ENCODE measurements around the gene CGREF1.

The CGREF1 gene

DNA sequence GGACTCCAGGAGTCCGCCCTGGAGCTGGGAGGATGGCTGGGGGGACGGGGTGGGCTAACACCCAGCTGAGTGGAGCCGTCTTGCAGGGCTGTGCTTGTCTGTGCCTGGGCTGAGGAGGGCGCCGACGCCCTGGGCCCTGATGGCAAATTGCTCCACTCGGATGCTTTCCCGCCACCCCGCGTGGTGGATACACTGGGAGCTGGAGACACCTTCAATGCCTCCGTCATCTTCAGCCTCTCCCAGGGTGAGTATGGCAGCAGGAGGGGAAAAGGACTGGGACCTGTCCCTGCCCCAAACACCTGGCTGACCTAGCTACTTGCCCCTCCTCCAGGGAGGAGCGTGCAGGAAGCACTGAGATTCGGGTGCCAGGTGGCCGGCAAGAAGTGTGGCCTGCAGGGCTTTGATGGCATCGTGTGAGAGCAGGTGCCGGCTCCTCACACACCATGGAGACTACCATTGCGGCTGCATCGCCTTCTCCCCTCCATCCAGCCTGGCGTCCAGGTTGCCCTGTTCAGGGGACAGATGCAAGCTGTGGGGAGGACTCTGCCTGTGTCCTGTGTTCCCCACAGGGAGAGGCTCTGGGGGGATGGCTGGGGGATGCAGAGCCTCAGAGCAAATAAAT lies 19.5 kb downstream of the CGREF1 start:
- Histone ChIP-seq H3K9me3 (ENCODE audit: control insufficient read depth, insufficient read depth, low read depth, low read length) (no peaks in the 10 kb centered on the region), H3K4me3 (ENCODE audit: low read depth, low read length) (no peak overlapping the region), H3K4me1 (ENCODE audit: control insufficient read depth, insufficient read depth, low read length) (no peaks in the 10 kb centered on the region), H3K27ac (ENCODE audit: extremely low read depth, low read depth, low read length) (no peak overlapping the region), H3K36me3 (ENCODE audit: control insufficient read depth in 2 of 2, insufficient read depth in 1 of 2, low read length in 2 of 2) (peaks cover 0 to 33% of the 10 kb centered on the region in 2 experiments; a peak in 1 of 3 replicates)
- ChIA-PET CTCF (interaction anchor here (0.5 to 7.0 kb wide), 15 partner anchors 9 to 203 kb away, joined by 3 to 44 read pairs (median 6); partner anchors contain the start of genes ABHD1 and KHK), POLR2A (no interaction called here)
- TF ChIP-seq, protein P1, sequence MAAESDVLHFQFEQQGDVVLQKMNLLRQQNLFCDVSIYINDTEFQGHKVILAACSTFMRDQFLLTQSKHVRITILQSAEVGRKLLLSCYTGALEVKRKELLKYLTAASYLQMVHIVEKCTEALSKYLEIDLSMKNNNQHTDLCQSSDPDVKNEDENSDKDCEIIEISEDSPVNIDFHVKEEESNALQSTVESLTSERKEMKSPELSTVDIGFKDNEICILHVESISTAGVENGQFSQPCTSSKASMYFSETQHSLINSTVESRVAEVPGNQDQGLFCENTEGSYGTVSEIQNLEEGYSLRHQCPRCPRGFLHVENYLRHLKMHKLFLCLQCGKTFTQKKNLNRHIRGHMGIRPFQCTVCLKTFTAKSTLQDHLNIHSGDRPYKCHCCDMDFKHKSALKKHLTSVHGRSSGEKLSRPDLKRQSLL (tag by site-specific recombination; IDR thresholded peaks at IDR 0.05): peak; percentile 72
- TF ChIP-seq ZNF138 (tag by site-specific recombination; IDR thresholded peaks at IDR 0.05; ENCODE audit: borderline replicate concordance): no peak

DNA sequence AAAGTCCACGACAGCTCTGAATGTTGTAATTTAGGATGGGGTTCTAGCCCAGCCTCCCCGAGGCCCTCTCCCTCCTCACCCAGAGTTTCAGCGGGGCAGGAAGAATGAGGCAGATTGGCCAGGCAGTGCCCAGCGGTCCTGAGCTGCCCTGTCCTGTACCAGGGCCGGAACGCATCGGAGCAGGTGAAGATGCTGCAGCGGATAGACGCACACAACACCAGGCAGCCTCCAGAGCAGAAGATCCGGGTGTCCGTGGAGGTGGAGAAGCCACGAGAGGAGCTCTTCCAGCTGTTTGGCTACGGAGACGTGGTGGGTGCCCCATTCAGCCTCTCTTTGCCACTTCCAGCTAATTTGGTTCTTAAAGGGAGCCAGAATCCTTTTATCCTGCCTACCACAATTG lies 21.6 kb downstream of the CGREF1 start:
- ChIA-PET CTCF (interaction anchor here (0.6 to 7.0 kb wide), 16 partner anchors 8 to 252 kb away, joined by 3 to 44 read pairs (median 4); partner anchors contain the start of gene KHK), POLR2A (interaction anchor here (0.5 to 1.8 kb wide), 4 partner anchors 10 to 47 kb away, joined by 3 to 7 read pairs (median 4); partner anchors contain the start of genes KHK and PREB)
- H3K4me3 ChIP-seq (ENCODE audit: low read depth, low read length): no peak overlapping the region
- no peaks in the 10 kb centered on the region for H3K9me3 ChIP-seq (ENCODE audit: control insufficient read depth, insufficient read depth, low read depth, low read length)
- H3K4me1 ChIP-seq (ENCODE audit: control insufficient read depth, insufficient read depth, low read length): no peaks in the 10 kb centered on the region
- H3K27ac ChIP-seq (ENCODE audit: extremely low read depth, low read depth, low read length): no peak overlapping the region
- no peak for TF ChIP-seq ZNF121 (tag by site-specific recombination; IDR thresholded peaks at IDR 0.05)
- TF ChIP-seq ZNF10 (tag by site-specific recombination; IDR thresholded peaks at IDR 0.05): no peak
- no peak for TF ChIP-seq ZNF707 (tag by site-specific recombination; IDR thresholded peaks at IDR 0.05)
- no peak for TF ChIP-seq ZNF777 (tag by site-specific recombination; IDR thresholded peaks at IDR 0.05; ENCODE audit: borderline replicate concordance)
- TF ChIP-seq ZFP41 (tag by site-specific recombination; IDR thresholded peaks at IDR 0.05; ENCODE audit: borderline replicate concordance): no peak
- TF ChIP-seq ZNF416 (tag by site-specific recombination; IDR thresholded peaks at IDR 0.05): no peak
- no peak for TF ChIP-seq ZNF221 (tag by site-specific recombination; IDR thresholded peaks at IDR 0.05; ENCODE audit: borderline replicate concordance)
- no peak for TF ChIP-seq MEIS1 (CRISPR knock-in tag; IDR thresholded peaks at IDR 0.05; ENCODE audit: borderline replicate concordance)
- TF ChIP-seq GLI4 (tag by site-specific recombination; IDR thresholded peaks at IDR 0.05): no peak
- no peak for TF ChIP-seq IKZF3 (tag by site-specific recombination; IDR thresholded peaks at IDR 0.05)
- no peak for TF ChIP-seq ZNF133 (tag by site-specific recombination; IDR thresholded peaks at IDR 0.05)
- TF ChIP-seq ZNF174 (tag by site-specific recombination; IDR thresholded peaks at IDR 0.05): no peak
- TF ChIP-seq ZNF350 (tag by site-specific recombination; IDR thresholded peaks at IDR 0.05): no peak
- no peak for TF ChIP-seq ZNF514 (tag by site-specific recombination; IDR thresholded peaks at IDR 0.05)
- TF ChIP-seq, protein P2, sequence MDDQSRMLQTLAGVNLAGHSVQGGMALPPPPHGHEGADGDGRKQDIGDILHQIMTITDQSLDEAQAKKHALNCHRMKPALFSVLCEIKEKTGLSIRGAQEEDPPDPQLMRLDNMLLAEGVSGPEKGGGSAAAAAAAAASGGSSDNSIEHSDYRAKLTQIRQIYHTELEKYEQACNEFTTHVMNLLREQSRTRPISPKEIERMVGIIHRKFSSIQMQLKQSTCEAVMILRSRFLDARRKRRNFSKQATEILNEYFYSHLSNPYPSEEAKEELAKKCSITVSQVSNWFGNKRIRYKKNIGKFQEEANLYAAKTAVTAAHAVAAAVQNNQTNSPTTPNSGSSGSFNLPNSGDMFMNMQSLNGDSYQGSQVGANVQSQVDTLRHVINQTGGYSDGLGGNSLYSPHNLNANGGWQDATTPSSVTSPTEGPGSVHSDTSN (CRISPR knock-in tag; IDR thresholded peaks at IDR 0.05): no peak
- TF ChIP-seq REPIN1 (tag by site-specific recombination; IDR thresholded peaks at IDR 0.05; ENCODE audit: low read depth): no peak
- TF ChIP-seq ZNF391 (tag by site-specific recombination; IDR thresholded peaks at IDR 0.05; ENCODE audit: borderline replicate concordance, low read depth): no peak
- H3K36me3 ChIP-seq (ENCODE audit: control insufficient read depth in 2 of 2, insufficient read depth in 1 of 2, low read length in 2 of 2): peaks cover 0 to 48% of the 10 kb centered on the region in 2 experiments; a peak in 1 of 3 replicates

DNA sequence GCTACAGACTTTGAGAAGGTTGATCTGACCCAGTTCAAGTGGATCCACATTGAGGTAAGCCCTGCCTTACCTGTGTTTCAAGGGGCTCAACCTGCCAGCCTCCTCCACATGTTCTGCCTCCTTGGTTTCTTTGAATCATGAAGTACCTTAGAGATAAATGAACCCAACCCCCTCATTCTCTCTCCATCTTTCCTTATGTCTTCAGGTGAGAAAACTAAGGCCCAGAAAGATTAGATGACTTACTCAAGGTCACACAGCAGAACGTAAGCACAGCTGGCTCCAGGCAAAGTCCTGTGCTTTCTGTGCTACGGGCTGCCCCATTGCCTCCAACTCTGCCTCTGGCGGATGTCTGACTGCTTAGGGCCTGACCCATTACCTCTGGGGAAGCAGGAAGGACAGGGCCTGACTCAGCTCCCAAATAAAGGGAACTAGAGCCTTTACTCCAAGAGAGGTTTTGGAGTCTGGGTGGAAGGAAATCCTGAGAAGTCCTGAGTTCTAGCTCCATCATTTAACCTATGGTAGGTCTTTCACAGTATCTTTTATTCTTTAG lies 22.1 kb downstream of the CGREF1 start:
- no peak overlapping the region for H3K4me3 ChIP-seq (ENCODE audit: low read depth, low read length)
- no peaks in the 10 kb centered on the region for H3K9me3 ChIP-seq (ENCODE audit: control insufficient read depth, insufficient read depth, low read depth, low read length)
- ChIA-PET POLR2A (interaction anchor here (1.2 to 1.8 kb wide), 4 partner anchors 9 to 46 kb away, joined by 3 to 7 read pairs (median 5); partner anchors contain the start of genes KHK and PREB), CTCF (interaction anchor here (0.6 to 7.0 kb wide), 15 partner anchors 9 to 252 kb away, joined by 3 to 44 read pairs (median 5); partner anchors contain the start of gene KHK)
- H3K27ac ChIP-seq (ENCODE audit: extremely low read depth, low read depth, low read length): no peak overlapping the region
- H3K36me3 ChIP-seq (ENCODE audit: control insufficient read depth in 2 of 2, insufficient read depth in 1 of 2, low read length in 2 of 2): peaks cover 0 to 50% of the 10 kb centered on the region in 2 experiments; a peak in 1 of 3 replicates
- H3K4me1 ChIP-seq (ENCODE audit: control insufficient read depth, insufficient read depth, low read length): no peaks in the 10 kb centered on the region
- TF ChIP-seq ZBTB21 (tag by site-specific recombination; IDR thresholded peaks at IDR 0.05): no peak
- TF ChIP-seq, protein P3, sequence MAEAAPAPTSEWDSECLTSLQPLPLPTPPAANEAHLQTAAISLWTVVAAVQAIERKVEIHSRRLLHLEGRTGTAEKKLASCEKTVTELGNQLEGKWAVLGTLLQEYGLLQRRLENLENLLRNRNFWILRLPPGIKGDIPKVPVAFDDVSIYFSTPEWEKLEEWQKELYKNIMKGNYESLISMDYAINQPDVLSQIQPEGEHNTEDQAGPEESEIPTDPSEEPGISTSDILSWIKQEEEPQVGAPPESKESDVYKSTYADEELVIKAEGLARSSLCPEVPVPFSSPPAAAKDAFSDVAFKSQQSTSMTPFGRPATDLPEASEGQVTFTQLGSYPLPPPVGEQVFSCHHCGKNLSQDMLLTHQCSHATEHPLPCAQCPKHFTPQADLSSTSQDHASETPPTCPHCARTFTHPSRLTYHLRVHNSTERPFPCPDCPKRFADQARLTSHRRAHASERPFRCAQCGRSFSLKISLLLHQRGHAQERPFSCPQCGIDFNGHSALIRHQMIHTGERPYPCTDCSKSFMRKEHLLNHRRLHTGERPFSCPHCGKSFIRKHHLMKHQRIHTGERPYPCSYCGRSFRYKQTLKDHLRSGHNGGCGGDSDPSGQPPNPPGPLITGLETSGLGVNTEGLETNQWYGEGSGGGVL (tag by site-specific recombination; IDR thresholded peaks at IDR 0.05): no peak
- TF ChIP-seq KLF9 (tag by site-specific recombination; IDR thresholded peaks at IDR 0.05; ENCODE audit: low read depth): no peak
- TF ChIP-seq SP7 (tag by site-specific recombination; IDR thresholded peaks at IDR 0.05): no peak
- TF ChIP-seq ZNF560 (tag by site-specific recombination; IDR thresholded peaks at IDR 0.05; ENCODE audit: borderline replicate concordance): no peak
- TF ChIP-seq GLIS1 (tag by site-specific recombination; IDR thresholded peaks at IDR 0.05): no peak
- TF ChIP-seq ZFP41 (tag by site-specific recombination; IDR thresholded peaks at IDR 0.05; ENCODE audit: borderline replicate concordance): no peak
- TF ChIP-seq, protein P4, sequence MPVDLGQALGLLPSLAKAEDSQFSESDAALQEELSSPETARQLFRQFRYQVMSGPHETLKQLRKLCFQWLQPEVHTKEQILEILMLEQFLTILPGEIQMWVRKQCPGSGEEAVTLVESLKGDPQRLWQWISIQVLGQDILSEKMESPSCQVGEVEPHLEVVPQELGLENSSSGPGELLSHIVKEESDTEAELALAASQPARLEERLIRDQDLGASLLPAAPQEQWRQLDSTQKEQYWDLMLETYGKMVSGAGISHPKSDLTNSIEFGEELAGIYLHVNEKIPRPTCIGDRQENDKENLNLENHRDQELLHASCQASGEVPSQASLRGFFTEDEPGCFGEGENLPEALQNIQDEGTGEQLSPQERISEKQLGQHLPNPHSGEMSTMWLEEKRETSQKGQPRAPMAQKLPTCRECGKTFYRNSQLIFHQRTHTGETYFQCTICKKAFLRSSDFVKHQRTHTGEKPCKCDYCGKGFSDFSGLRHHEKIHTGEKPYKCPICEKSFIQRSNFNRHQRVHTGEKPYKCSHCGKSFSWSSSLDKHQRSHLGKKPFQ (tag by site-specific recombination; IDR thresholded peaks at IDR 0.05): no peak

All from HEK293 (cell line).